Endothelial cell of umbilical vein (primary cell): Measurements from ENCODE around the gene SRPK1. TPM values are rescaled to one million over a fixed set of nuclear protein-coding genes. Genes with fewer than 3 reads are reported as not detected.

Experiments used
- BruUV-seq: library from RNA; stranded (reverse); fragments of 400-500 nt; replicated peaks from 2 replicates; lab custom pipeline; 2021; lab: Mats Ljungman, UMichigan
- CTCF ChIA-PET: fragments of 300-600, 350-600 bp; sonication (Branson Sonifier 250); formaldehyde crosslinking; loops from one replicate; lab custom pipeline; 2021; ENCODE audit warnings: antibody characterized with exemption, inconsistent platforms; lab: Charles Lee
- POLR2A ChIA-PET: fragments of 300-600, 350-600 bp; sonication (Branson Sonifier 250); formaldehyde crosslinking; loops from one replicate; lab custom pipeline; 2021; ENCODE audit warnings: antibody characterized with exemption, inconsistent platforms; lab: Charles Lee
- DNase-seq: peaks from one replicate; pipeline ENCODE4 v3.0.0-alpha.2; 2011; ENCODE audit warnings: low read depth, low spot score
- FAIRE-seq: peaks from 2 replicates; lab custom pipeline; 2011; peaks lifted over from hg19 to GRCh38; lab: Jason Lieb, UNC
- H2AFZ ChIP-seq: 2 replicates; pipeline ENCODE4 v1.6.0; 2012; ENCODE audit warnings: low read depth, low read length, control low read depth, inconsistent platforms
- H3K27ac ChIP-seq: 2 replicates; pipeline ENCODE4 v1.5.1; 2011; ENCODE audit warnings: low read depth, mild to moderate bottlenecking, control low read depth, low read length, moderate library complexity; ENCODE audit not compliant: insufficient read depth
- H3K27me3 ChIP-seq, 2 experiments: 2 replicates each; pipeline versions ENCODE4 v1.6.0 to v1.6.1; 2011; ENCODE audit warnings: low read length in 2 of 2, mixed read lengths in 1 of 2; ENCODE audit not compliant: control insufficient read depth in 2 of 2, insufficient read depth in 2 of 2
- H3K36me3 ChIP-seq, 2 experiments: 2 replicates in 1 of 2; 3 replicates in 1 of 2; pipeline ENCODE4 v1.5.1; 2011; ENCODE audit warnings: low read length in 2 of 2, mild to moderate bottlenecking in 1 of 2, moderate library complexity in 1 of 2; ENCODE audit not compliant: control insufficient read depth in 2 of 2, insufficient read depth in 2 of 2; ENCODE audit errors: extremely low read depth in 1 of 2
- H3K4me1 ChIP-seq: 3 replicates; pipeline ENCODE4 v1.5.1; 2011; ENCODE audit warnings: mild to moderate bottlenecking, low read length; ENCODE audit not compliant: control insufficient read depth, insufficient read depth; ENCODE audit errors: extremely low read depth
- H3K4me2 ChIP-seq: 2 replicates; pipeline ENCODE4 v1.6.1; 2011; ENCODE audit warnings: low read length, control low read depth, mixed read lengths; ENCODE audit not compliant: insufficient read depth
- H3K4me3 ChIP-seq, 3 experiments: fragments of 200-600 bp in 1 of 3; sonication (generic), shearing (Covaris generic) in 1 of 3; replicated peaks in 1 of 3; 2 replicates each; pipeline ENCODE4 v1.5.1; 2011 to 2016; ENCODE audit warnings: control low read depth in 3 of 3, low read length in 3 of 3, mild to moderate bottlenecking in 2 of 3, inconsistent platforms in 1 of 3, low read depth in 1 of 3, moderate library complexity in 1 of 3; ENCODE audit not compliant: insufficient read depth in 1 of 3
- H3K79me2 ChIP-seq: 2 replicates; pipeline ENCODE4 v1.6.0; 2012; ENCODE audit warnings: low read length, inconsistent platforms; ENCODE audit not compliant: control insufficient read depth, insufficient read depth
- H3K9ac ChIP-seq: replicated peaks from 2 replicates; pipeline ENCODE3; 2011; ENCODE audit warnings: low read length, control low read depth; ENCODE audit not compliant: insufficient read depth; ENCODE audit errors: extremely low read depth
- H3K9me1 ChIP-seq: replicated peaks from 3 replicates; pipeline ENCODE4 v1.6.0; 2011; ENCODE audit warnings: mild to moderate bottlenecking, low read length; ENCODE audit not compliant: control insufficient read depth, insufficient read depth; ENCODE audit errors: extremely low read depth
- H3K9me3 ChIP-seq: replicated peaks from 2 replicates; pipeline ENCODE4 v1.5.1; 2012; ENCODE audit warnings: low read length, inconsistent platforms; ENCODE audit not compliant: control insufficient read depth, insufficient read depth
- H4K20me1 ChIP-seq: replicated peaks from 2 replicates; pipeline ENCODE3; 2011; ENCODE audit warnings: mild to moderate bottlenecking, low read length; ENCODE audit not compliant: control insufficient read depth, insufficient read depth; ENCODE audit errors: extremely low read depth
- EZH2 ChIP-seq: IDR thresholded peaks from 2 replicates; pipeline ENCODE4 v1.6.1; 2012; ENCODE audit warnings: borderline replicate concordance, low read depth, mild to moderate bottlenecking, moderate library complexity, low read length, inconsistent platforms; ENCODE audit not compliant: severe bottlenecking
- FOS ChIP-seq: IDR thresholded peaks from 2 replicates; pipeline ENCODE4 v1.6.1; 2011; ENCODE audit warnings: mild to moderate bottlenecking, low read length, moderate library complexity, borderline replicate concordance; ENCODE audit not compliant: insufficient read depth
- GATA2 ChIP-seq: IDR thresholded peaks from 2 replicates; pipeline ENCODE4 v1.7.0; 2011; ENCODE audit warnings: low read depth, mild to moderate bottlenecking, moderate library complexity, mixed read lengths, low read length; ENCODE audit not compliant: insufficient read length, insufficient read depth
- JUN ChIP-seq: IDR thresholded peaks from 2 replicates; pipeline ENCODE4 v1.6.1; 2011; ENCODE audit warnings: borderline replicate concordance, low read depth; ENCODE audit not compliant: insufficient read length, insufficient read depth
- MAX ChIP-seq: IDR thresholded peaks from 2 replicates; pipeline ENCODE4 v1.6.1; 2011; ENCODE audit not compliant: insufficient read depth, insufficient read length
- MYC ChIP-seq: IDR thresholded peaks from one replicate; pipeline ENCODE4 v1.6.1; 2011; ENCODE audit warnings: mild to moderate bottlenecking, low read depth, low read length
- POLR2A ChIP-seq: IDR thresholded peaks from 2 replicates; pipeline ENCODE4 v1.6.1; 2012; ENCODE audit warnings: low read depth, mild to moderate bottlenecking, control low read depth, low read length
- POLR2AphosphoS5 ChIP-seq: IDR thresholded peaks from 2 replicates; pipeline ENCODE4 v1.6.1; 2012; ENCODE audit warnings: low read depth, mild to moderate bottlenecking, control low read depth, low read length, moderate library complexity; ENCODE audit not compliant: insufficient read depth
- dilution Hi-C: fragments of 300-500 bp; cut with MboI; formaldehyde crosslinking; loops from one replicate; pipeline ENCODE4 v1.15.0; 2019; ENCODE audit warnings: low sequenced_read_pairs; ENCODE audit not compliant: extremely low pct_ligation_motif_present
- intact Hi-C: fragments of 100-400 bp; cut with micrococcal nuclease; formaldehyde crosslinking; loops from one replicate; pipeline ENCODE4 v1.10.0; 2022
- polyA plus RNA-seq, 4 experiments: library from polyadenylated mRNA; depleted of rRNA in 3 of 4; stranded (reverse) in 3 of 4; unstranded in 1 of 4; fragments of >200 nt; gene quantifications; 2 replicates each; pipeline versions ENCODE4 v1.2.1 to v1.2.3, GENCODE V29; 2011 to 2012; ENCODE audit warnings: missing spikeins in 1 of 4
- total RNA-seq: library from RNA; stranded (reverse); gene quantifications from 2 replicates; pipeline ENCODE4 v1.2.3, GENCODE V29; 2021
- TF ChIP-seq, protein P1 (sequence below), 2 donors: IDR thresholded peaks; 1 replicate in 1 of 2; 2 replicates in 1 of 2; pipeline ENCODE4 v1.5.1; 2011; ENCODE audit warnings: low read length in 2 of 2, mild to moderate bottlenecking in 2 of 2, moderate library complexity in 2 of 2, control low read depth in 1 of 2, inconsistent platforms in 1 of 2, low read depth in 1 of 2; ENCODE audit not compliant: insufficient read depth in 1 of 2; ENCODE audit errors: extremely low read depth in 1 of 2

Gene SRPK1
- total and polyA plus RNA-seq, 2 donors (not counting 3 experiments of a cell fraction or from before 2014, with no cell fraction given), result 18.9 to 72.7 TPM

DNA sequence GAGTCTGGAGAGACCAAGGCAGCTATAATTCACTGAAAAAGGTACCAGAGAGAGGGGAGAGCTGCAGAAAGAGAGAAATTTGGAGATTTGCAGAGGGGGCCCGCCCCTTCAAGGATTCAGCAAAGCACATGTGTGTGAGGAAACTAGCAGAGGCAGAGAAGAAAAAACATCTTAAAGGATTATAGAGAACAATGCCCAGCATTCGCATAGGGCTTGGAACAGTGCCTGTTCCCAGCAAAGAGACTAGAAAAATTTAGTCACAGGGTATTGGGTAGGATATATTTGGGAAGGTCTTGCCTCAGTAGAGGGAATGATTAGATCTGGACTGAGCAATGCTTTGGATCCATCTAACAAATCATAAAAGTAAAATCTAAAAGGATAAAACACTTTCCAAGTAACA lies 44.0 kb downstream of the SRPK1 start:
- TF ChIP-seq EZH2 (no peak), MYC (no peak), MAX (no peak), POLR2AphosphoS5 (no peak), FOS (no peak), POLR2A (no peak), GATA2 (no peak), JUN (no peak)
- TF ChIP-seq, protein P1, sequence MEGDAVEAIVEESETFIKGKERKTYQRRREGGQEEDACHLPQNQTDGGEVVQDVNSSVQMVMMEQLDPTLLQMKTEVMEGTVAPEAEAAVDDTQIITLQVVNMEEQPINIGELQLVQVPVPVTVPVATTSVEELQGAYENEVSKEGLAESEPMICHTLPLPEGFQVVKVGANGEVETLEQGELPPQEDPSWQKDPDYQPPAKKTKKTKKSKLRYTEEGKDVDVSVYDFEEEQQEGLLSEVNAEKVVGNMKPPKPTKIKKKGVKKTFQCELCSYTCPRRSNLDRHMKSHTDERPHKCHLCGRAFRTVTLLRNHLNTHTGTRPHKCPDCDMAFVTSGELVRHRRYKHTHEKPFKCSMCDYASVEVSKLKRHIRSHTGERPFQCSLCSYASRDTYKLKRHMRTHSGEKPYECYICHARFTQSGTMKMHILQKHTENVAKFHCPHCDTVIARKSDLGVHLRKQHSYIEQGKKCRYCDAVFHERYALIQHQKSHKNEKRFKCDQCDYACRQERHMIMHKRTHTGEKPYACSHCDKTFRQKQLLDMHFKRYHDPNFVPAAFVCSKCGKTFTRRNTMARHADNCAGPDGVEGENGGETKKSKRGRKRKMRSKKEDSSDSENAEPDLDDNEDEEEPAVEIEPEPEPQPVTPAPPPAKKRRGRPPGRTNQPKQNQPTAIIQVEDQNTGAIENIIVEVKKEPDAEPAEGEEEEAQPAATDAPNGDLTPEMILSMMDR (IDR thresholded peaks at IDR 0.05; ENCODE audit: extremely low read depth in 1 of 2, insufficient read depth in 1 of 2, low read depth in 1 of 2, low read length in 2 of 2), result no peak
- H3K4me2 ChIP-seq, result no peak overlapping the region
- no peak overlapping the region for H3K27ac ChIP-seq
- no peak overlapping the region for H3K4me3 ChIP-seq
- intact Hi-C loops, result loop anchor here (10.0 kb wide), 1 partner anchor 218 kb away; no protein-coding TSS in a partner anchor
- H3K79me2 ChIP-seq, result peaks cover 5% of the 10 kb centered on the region
- DNase-seq, result peak; percentile 4
- no peak for FAIRE-seq
- H4K20me1 ChIP-seq, result no peaks in the 10 kb centered on the region
- ChIA-PET POLR2A (no interaction called here), CTCF (no interaction called here)
- H3K36me3 ChIP-seq, result no peaks in the 10 kb centered on the region
- no peak overlapping the region for H2AFZ ChIP-seq
- H3K9me1 ChIP-seq, result no peaks in the 10 kb centered on the region
- BruUV-seq, result no TSS peak
- H3K4me1 ChIP-seq, result no peaks in the 10 kb centered on the region
- no peaks in the 10 kb centered on the region for H3K9me3 ChIP-seq
- dilution Hi-C loops, result no loop called here
- H3K9ac ChIP-seq, result no peak overlapping the region
- no peaks in the 10 kb centered on the region for H3K27me3 ChIP-seq
